GM23338 (cell line): Measurements from ENCODE around the gene PAGE4. TPM values are rescaled to one million over a fixed set of nuclear protein-coding genes. Genes with fewer than 3 reads are reported as not detected.

Experiments
- ATAC-seq: fragments of 200-7000 bp; cut with Tn5 transposase; 3 replicates; pipeline ENCODE4 v1.9.1; 2020
- DNase-seq: peaks from one replicate; pipeline ENCODE4 v3.0.0-alpha.2; 2015; ENCODE audit warnings: low spot score
- H2AFZ ChIP-seq: fragments of 200-600 bp; sonication (generic); 2 replicates; pipeline ENCODE4 v1.8.0; 2016; ENCODE audit warnings: antibody characterized with exemption, mild to moderate bottlenecking, moderate library complexity
- H3F3A ChIP-seq: fragments of 200-600 bp; sonication (generic); replicated peaks from 2 replicates; pipeline ENCODE4 v1.8.0; 2017; ENCODE audit warnings: antibody characterized with exemption, mixed run types, low read depth
- H3K27ac ChIP-seq: fragments of 200-600 bp; sonication (generic); 2 replicates; pipeline ENCODE4 v1.6.1; 2016; ENCODE audit warnings: low read depth
- H3K27me3 ChIP-seq: fragments of 200-600 bp; sonication (generic); 2 replicates; pipeline ENCODE4 v1.8.0; 2016; ENCODE audit warnings: mild to moderate bottlenecking, mixed run types, moderate library complexity; ENCODE audit not compliant: insufficient read depth
- H3K36me3 ChIP-seq: fragments of 200-600 bp; sonication (generic); 2 replicates; pipeline ENCODE4 v1.8.0; 2016; ENCODE audit warnings: mild to moderate bottlenecking; ENCODE audit not compliant: insufficient read depth
- H3K4me1 ChIP-seq: fragments of 200-600 bp; sonication (generic); 2 replicates; pipeline ENCODE4 v1.8.0; 2016; ENCODE audit warnings: mild to moderate bottlenecking, moderate library complexity; ENCODE audit not compliant: insufficient read depth
- H3K4me2 ChIP-seq: fragments of 200-600 bp; sonication (generic); 2 replicates; pipeline ENCODE4 v1.7.1; 2017; ENCODE audit warnings: mixed run types
- H3K4me3 ChIP-seq: fragments of 200-600 bp; sonication (generic); 2 replicates; pipeline ENCODE4 v1.6.1; 2016; ENCODE audit warnings: mixed run types
- H3K79me2 ChIP-seq: fragments of 200-600 bp; sonication (generic); replicated peaks from 2 replicates; pipeline ENCODE4 v1.8.0; 2017; ENCODE audit warnings: mild to moderate bottlenecking; ENCODE audit not compliant: insufficient read depth
- H3K9me2 ChIP-seq: fragments of 200-600 bp; sonication (generic); 2 replicates; pipeline ENCODE4 v1.8.0; 2017; ENCODE audit not compliant: insufficient read depth
- H4K20me1 ChIP-seq: fragments of 200-600 bp; sonication (generic); replicated peaks from 2 replicates; pipeline ENCODE4 v1.8.0; 2017; ENCODE audit warnings: mild to moderate bottlenecking; ENCODE audit not compliant: insufficient read depth
- H3K27ac Mint-ChIP-seq: 2 replicates; pipeline ENCODE4 v1.8.0; 2020; ENCODE audit warnings: inconsistent platforms, mild to moderate bottlenecking, moderate library complexity, mixed read lengths
- H3K27me3 Mint-ChIP-seq: 3 replicates; pipeline ENCODE4 v1.8.0; 2022; ENCODE audit warnings: low read depth, mild to moderate bottlenecking, moderate library complexity, mixed read lengths, inconsistent platforms; ENCODE audit not compliant: insufficient read depth, poor library complexity
- H3K36me3 Mint-ChIP-seq: 3 replicates; pipeline ENCODE4 v1.8.0; 2021; ENCODE audit warnings: low read depth, mild to moderate bottlenecking, inconsistent platforms, moderate library complexity, mixed read lengths
- H3K4me1 Mint-ChIP-seq: 3 replicates; pipeline ENCODE4 v1.8.0; 2020; ENCODE audit warnings: mild to moderate bottlenecking, inconsistent platforms, mixed read lengths
- H3K4me3 Mint-ChIP-seq: 3 replicates; pipeline ENCODE4 v1.8.0; 2021; ENCODE audit warnings: moderate library complexity, mild to moderate bottlenecking, inconsistent platforms, mixed read lengths
- H3K9me3 Mint-ChIP-seq: 3 replicates; pipeline ENCODE4 v1.8.0; 2020; ENCODE audit warnings: moderate library complexity, mild to moderate bottlenecking, inconsistent platforms, mixed read lengths
- CREB1 ChIP-seq: fragments of 250-450 bp; sonication (Bioruptor Pico); IDR thresholded peaks from 2 replicates; pipeline ENCODE4 v1.5.0; 2020; ENCODE audit warnings: low read depth, mild to moderate bottlenecking, moderate library complexity
- CTCF ChIP-seq, 2 experiments: fragments of 200-600 bp in 1 of 2; sonication (generic) in 1 of 2; conservative IDR thresholded peaks; 2 replicates each; pipeline versions ENCODE4 v1.5.1 to v1.6.1; 2016 to 2017; ENCODE audit warnings: antibody characterized with exemption in 2 of 2, low read depth in 2 of 2, mild to moderate bottlenecking in 2 of 2, moderate library complexity in 1 of 2
- EZH2phosphoT487 ChIP-seq: fragments of 200-600 bp; sonication (generic); IDR thresholded peaks from one replicate; pipeline ENCODE4 v1.8.1; 2018; ENCODE audit warnings: antibody characterized with exemption; ENCODE audit not compliant: unreplicated experiment
- NANOG ChIP-seq: IDR thresholded peaks from 2 replicates; pipeline ENCODE4 v1.6.1; 2016; ENCODE audit warnings: antibody characterized with exemption, borderline replicate concordance
- STAT1 ChIP-seq: IDR thresholded peaks from one replicate; pipeline ENCODE4 v1.6.1; 2016; ENCODE audit warnings: antibody characterized with exemption; ENCODE audit not compliant: unreplicated experiment
- ZNF114 ChIP-seq: fragments of 250-450 bp; sonication (Bioruptor Pico); IDR thresholded peaks from 2 replicates; pipeline ENCODE4 v1.5.0; 2020; ENCODE audit warnings: mild to moderate bottlenecking, moderate library complexity
- polyA plus RNA-seq: library from polyadenylated mRNA; unstranded; fragments of >200 nt; fragmentation: Nextera tagmentation; extraction: Ambion mirVana; gene quantifications from 2 replicates; pipeline ENCODE4 v1.2.1, GENCODE V29; 2016
- total RNA-seq: library from RNA; depleted of rRNA; stranded (reverse); fragments of >200 nt; shearing (Covaris generic); gene quantifications from 2 replicates; pipeline ENCODE4 v1.2.3, GENCODE V29; 2014
- TF ChIP-seq, protein P1 (sequence below): fragments of 250-450 bp; sonication (Bioruptor Pico); IDR thresholded peaks from 2 replicates; pipeline ENCODE4 v1.5.0; 2020; ENCODE audit warnings: mild to moderate bottlenecking, moderate library complexity
- TF ChIP-seq, protein P2 (sequence below): IDR thresholded peaks from 2 replicates; pipeline ENCODE4 v1.6.1; 2016; ENCODE audit warnings: antibody characterized with exemption

Gene PAGE4
- total and polyA plus RNA-seq, 2 experiments from 2014 or later, result 1.6 TPM; not detected in 1

DNA sequence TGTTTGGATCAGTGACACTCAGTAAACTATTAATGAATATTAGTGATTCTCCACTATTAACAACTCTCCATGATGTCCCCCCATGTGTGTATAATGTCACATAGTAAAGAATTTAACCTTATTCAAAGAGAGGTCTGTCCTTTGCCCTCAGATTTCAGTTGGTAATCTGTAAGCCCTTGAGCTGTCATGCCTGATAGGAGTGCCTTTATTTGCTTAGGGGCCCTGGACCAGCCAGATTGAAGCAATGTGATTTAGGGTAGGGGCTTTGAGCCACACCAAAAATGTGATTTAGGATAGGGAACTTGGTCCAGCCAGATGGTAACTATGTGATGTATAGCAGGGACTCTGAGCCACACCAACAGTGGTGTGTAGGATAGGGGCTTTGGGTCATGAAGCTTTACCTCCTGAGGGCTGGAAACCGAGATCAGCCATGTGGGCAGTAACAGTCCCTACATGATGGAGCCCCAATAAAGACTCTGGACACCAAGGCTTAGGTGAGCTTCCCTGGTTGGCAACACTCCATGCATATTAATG, 44.3 kb upstream of the PAGE4 start (continued):
- TF ChIP-seq CTCF (conservative IDR thresholded peaks at IDR 0.05; ENCODE audit: low read depth in 2 of 2) (no peak), STAT1 (no peak), NANOG (no peak)

GRCh38 chrX:49792376-49792775, 36.7 kb upstream of the PAGE4 start:
- no peaks in the 10 kb centered on the region for H3K4me1 ChIP-seq
- H3F3A ChIP-seq, result no peaks in the 10 kb centered on the region
- H2AFZ ChIP-seq, result no peak overlapping the region
- Mint-ChIP-seq H3K4me3 (no peak overlapping the region), H3K36me3 (no peaks in the 10 kb centered on the region), H3K9me3 (no peaks in the 10 kb centered on the region), H3K27ac (no peak overlapping the region), H3K27me3 (no peaks in the 10 kb centered on the region), H3K4me1 (no peaks in the 10 kb centered on the region)
- H3K4me3 ChIP-seq, result no peak overlapping the region
- no peaks in the 10 kb centered on the region for H3K36me3 ChIP-seq
- TF ChIP-seq, protein P1, sequence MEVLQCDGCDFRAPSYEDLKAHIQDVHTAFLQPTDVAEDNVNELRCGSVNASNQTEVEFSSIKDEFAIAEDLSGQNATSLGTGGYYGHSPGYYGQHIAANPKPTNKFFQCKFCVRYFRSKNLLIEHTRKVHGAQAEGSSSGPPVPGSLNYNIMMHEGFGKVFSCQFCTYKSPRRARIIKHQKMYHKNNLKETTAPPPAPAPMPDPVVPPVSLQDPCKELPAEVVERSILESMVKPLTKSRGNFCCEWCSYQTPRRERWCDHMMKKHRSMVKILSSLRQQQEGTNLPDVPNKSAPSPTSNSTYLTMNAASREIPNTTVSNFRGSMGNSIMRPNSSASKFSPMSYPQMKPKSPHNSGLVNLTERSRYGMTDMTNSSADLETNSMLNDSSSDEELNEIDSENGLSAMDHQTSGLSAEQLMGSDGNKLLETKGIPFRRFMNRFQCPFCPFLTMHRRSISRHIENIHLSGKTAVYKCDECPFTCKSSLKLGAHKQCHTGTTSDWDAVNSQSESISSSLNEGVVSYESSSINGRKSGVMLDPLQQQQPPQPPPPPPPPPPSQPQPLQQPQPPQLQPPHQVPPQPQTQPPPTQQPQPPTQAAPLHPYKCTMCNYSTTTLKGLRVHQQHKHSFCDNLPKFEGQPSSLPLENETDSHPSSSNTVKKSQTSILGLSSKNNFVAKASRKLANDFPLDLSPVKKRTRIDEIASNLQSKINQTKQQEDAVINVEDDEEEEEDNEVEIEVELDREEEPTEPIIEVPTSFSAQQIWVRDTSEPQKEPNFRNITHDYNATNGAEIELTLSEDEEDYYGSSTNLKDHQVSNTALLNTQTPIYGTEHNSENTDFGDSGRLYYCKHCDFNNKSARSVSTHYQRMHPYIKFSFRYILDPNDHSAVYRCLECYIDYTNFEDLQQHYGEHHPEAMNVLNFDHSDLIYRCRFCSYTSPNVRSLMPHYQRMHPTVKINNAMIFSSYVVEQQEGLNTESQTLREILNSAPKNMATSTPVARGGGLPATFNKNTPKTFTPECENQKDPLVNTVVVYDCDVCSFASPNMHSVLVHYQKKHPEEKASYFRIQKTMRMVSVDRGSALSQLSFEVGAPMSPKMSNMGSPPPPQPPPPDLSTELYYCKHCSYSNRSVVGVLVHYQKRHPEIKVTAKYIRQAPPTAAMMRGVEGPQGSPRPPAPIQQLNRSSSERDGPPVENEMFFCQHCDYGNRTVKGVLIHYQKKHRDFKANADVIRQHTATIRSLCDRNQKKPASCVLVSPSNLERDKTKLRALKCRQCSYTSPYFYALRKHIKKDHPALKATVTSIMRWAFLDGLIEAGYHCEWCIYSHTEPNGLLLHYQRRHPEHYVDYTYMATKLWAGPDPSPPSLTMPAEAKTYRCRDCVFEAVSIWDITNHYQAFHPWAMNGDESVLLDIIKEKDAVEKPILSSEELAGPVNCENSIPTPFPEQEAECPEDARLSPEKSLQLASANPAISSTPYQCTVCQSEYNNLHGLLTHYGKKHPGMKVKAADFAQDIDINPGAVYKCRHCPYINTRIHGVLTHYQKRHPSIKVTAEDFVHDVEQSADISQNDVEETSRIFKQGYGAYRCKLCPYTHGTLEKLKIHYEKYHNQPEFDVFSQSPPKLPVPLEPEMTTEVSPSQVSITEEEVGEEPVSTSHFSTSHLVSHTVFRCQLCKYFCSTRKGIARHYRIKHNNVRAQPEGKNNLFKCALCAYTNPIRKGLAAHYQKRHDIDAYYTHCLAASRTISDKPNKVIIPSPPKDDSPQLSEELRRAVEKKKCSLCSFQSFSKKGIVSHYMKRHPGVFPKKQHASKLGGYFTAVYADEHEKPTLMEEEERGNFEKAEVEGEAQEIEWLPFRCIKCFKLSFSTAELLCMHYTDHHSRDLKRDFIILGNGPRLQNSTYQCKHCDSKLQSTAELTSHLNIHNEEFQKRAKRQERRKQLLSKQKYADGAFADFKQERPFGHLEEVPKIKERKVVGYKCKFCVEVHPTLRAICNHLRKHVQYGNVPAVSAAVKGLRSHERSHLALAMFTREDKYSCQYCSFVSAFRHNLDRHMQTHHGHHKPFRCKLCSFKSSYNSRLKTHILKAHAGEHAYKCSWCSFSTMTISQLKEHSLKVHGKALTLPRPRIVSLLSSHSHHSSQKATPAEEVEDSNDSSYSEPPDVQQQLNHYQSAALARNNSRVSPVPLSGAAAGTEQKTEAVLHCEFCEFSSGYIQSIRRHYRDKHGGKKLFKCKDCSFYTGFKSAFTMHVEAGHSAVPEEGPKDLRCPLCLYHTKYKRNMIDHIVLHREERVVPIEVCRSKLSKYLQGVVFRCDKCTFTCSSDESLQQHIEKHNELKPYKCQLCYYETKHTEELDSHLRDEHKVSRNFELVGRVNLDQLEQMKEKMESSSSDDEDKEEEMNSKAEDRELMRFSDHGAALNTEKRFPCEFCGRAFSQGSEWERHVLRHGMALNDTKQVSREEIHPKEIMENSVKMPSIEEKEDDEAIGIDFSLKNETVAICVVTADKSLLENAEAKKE (CRISPR knock-in tag), result no peak
- TF ChIP-seq EZH2phosphoT487 (no peak), ZNF114 (CRISPR knock-in tag) (no peak), NANOG (no peak), CREB1 (no peak)
- TF ChIP-seq, protein P2, sequence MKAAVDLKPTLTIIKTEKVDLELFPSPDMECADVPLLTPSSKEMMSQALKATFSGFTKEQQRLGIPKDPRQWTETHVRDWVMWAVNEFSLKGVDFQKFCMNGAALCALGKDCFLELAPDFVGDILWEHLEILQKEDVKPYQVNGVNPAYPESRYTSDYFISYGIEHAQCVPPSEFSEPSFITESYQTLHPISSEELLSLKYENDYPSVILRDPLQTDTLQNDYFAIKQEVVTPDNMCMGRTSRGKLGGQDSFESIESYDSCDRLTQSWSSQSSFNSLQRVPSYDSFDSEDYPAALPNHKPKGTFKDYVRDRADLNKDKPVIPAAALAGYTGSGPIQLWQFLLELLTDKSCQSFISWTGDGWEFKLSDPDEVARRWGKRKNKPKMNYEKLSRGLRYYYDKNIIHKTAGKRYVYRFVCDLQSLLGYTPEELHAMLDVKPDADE, result no peak
- DNase-seq (no peak), ATAC-seq (no peak)
- no peak overlapping the region for H3K4me2 ChIP-seq
- no peak overlapping the region for H3K27ac ChIP-seq
- no peaks in the 10 kb centered on the region for H3K79me2 ChIP-seq
- no peaks in the 10 kb centered on the region for H4K20me1 ChIP-seq
- H3K9me2 ChIP-seq, result no peaks in the 10 kb centered on the region
- no peaks in the 10 kb centered on the region for H3K27me3 ChIP-seq
